Stimulated activated CD4-positive, alpha-beta T cell treated with anti-CD3 and anti-CD28 coated beads, Interleukin-1b, Interleukin-23, amount 100 ng/mL, for 4 hours (primary cell): ENCODE measurements around the gene PCBP1.
"Not testable (repeated sequence)": the region's sequence is repeated elsewhere in the genome, so short reads cannot be mapped to it uniquely, and the experiment has no call there.

Source experiments
- DNase-seq, 2 donors: peaks; one replicate each; pipeline ENCODE4 v3.0.0-alpha.2; 2020; ENCODE audit warnings: low read depth in 2 of 2

PCBP1 gene

GRCh38 chr2:70081221-70081620 lies 6.1 kb upstream of the PCBP1 start:
- no peak for DNase-seq

GRCh38 chr2:70083344-70084156 lies 3.7 kb upstream of the PCBP1 start:
- peak in 1 of 2 donors; percentile 28 for DNase-seq

- peak; percentile 56 to 57 for DNase-seq
These were observed 2.1 kb upstream of the PCBP1 start for GRCh38 chr2:70084973-70085710.

- DNase-seq: no peak
These were observed 1.5 kb upstream of the PCBP1 start for GRCh38 chr2:70085711-70086277.

GRCh38 chr2:70086278-70086837 lies 919 bp upstream of the PCBP1 start:
- DNase-seq: peak; percentile 54 to 60

- peak in 1 of 2 donors; percentile 48 for DNase-seq
These were observed 673 bp downstream of the PCBP1 start for GRCh38 chr2:70087702-70088597.

- no peak for DNase-seq
These were observed 1.4 kb downstream of the PCBP1 start for GRCh38 chr2:70088598-70089219.

GRCh38 chr2:70089220-70089982 lies 2.1 kb downstream of the PCBP1 start:
- DNase-seq: peak in 1 of 2 donors; percentile 38

GRCh38 chr2:70089983-70090525 lies 2.8 kb downstream of the PCBP1 start:
- no peak for DNase-seq

- DNase-seq: no peak
These were observed 3.5 kb downstream of the PCBP1 start for GRCh38 chr2:70090706-70091334.

- no peak for DNase-seq
These were observed 4.1 kb downstream of the PCBP1 start for GRCh38 chr2:70091364-70091763.

- no peak for DNase-seq
These were observed 4.5 kb downstream of the PCBP1 start for GRCh38 chr2:70091816-70092215.

GRCh38 chr2:70092576-70093243 lies 5.4 kb downstream of the PCBP1 start:
- DNase-seq: not testable (repeated sequence)

- DNase-seq: no peak
These were observed 7.1 kb downstream of the PCBP1 start for GRCh38 chr2:70094171-70094977.

GRCh38 chr2:70094978-70095719 lies 7.9 kb downstream of the PCBP1 start:
- DNase-seq: no peak

GRCh38 chr2:70095720-70096670 lies 8.7 kb downstream of the PCBP1 start:
- DNase-seq: no peak
